OCI-LY3 (cell line): ENCODE measurements around the gene ERCC5.

ENCODE experiments used
- H2AFZ ChIP-seq: fragments of 200-600, 300-600 bp; shearing (Covaris generic); 2 replicates; pipeline ENCODE4 v1.6.0; 2014; ENCODE audit warnings: antibody characterized with exemption, low read depth, low read length
- H3K27ac ChIP-seq: fragments of 200-600, 300-600 bp; sonication (generic); 2 replicates; pipeline ENCODE4 v1.5.1; 2014; ENCODE audit warnings: mild to moderate bottlenecking, low read length, moderate library complexity, mixed read lengths
- H3K27me3 ChIP-seq: fragments of 200-600, 300-600 bp; sonication (generic); 2 replicates; pipeline ENCODE4 v1.6.1; 2014; ENCODE audit warnings: low read depth, low read length, mixed read lengths
- H3K36me3 ChIP-seq: fragments of 200-600, 300-600 bp; sonication (generic); replicated peaks from 2 replicates; pipeline ENCODE3; 2014; ENCODE audit warnings: low read depth, low read length, mixed read lengths
- H3K4me1 ChIP-seq: fragments of 300-600, 200-600 bp; sonication (generic); 2 replicates; pipeline ENCODE4 v1.6.1; 2014; ENCODE audit warnings: low read length, mixed read lengths
- H3K4me2 ChIP-seq: fragments of 200-600, 300-600 bp; sonication (generic); 2 replicates; pipeline ENCODE4 v1.6.1; 2014; ENCODE audit warnings: low read length, mixed read lengths
- H3K4me3 ChIP-seq: fragments of 300-600, 200-600 bp; sonication (generic); 2 replicates; pipeline ENCODE4 v1.5.1; 2014; ENCODE audit warnings: antibody characterized with exemption, mild to moderate bottlenecking, low read length, moderate library complexity
- H3K79me2 ChIP-seq: fragments of 300-600, 200-600 bp; shearing (Covaris generic); 2 replicates; pipeline ENCODE4 v1.6.1; 2014; ENCODE audit warnings: mild to moderate bottlenecking, low read length, mixed read lengths
- H3K9ac ChIP-seq: fragments of 300-600, 200-600 bp; shearing (Covaris generic); 2 replicates; pipeline ENCODE4 v1.6.0; 2014; ENCODE audit warnings: mild to moderate bottlenecking, low read length, moderate library complexity
- H3K9me3 ChIP-seq: fragments of 200-600, 300-600 bp; shearing (Covaris generic); 2 replicates; pipeline ENCODE4 v1.6.1; 2014; ENCODE audit warnings: low read length, mixed read lengths; ENCODE audit not compliant: insufficient read depth
- H4K20me1 ChIP-seq: fragments of 200-600, 300-600 bp; sonication (generic); 2 replicates; pipeline ENCODE4 v1.6.1; 2016; ENCODE audit warnings: low read length, mixed read lengths; ENCODE audit not compliant: insufficient read depth
- EZH2phosphoT487 ChIP-seq: fragments of 200-600 bp; shearing (Covaris generic); IDR thresholded peaks from 2 replicates; pipeline ENCODE4 v1.6.1; 2018; ENCODE audit warnings: antibody characterized with exemption, mixed run types, low read depth
- TF ChIP-seq, protein P1 (sequence below): fragments of 200-600, 300-600 bp; sonication (generic); IDR thresholded peaks from 2 replicates; pipeline ENCODE4 v1.5.1; 2014; ENCODE audit warnings: antibody characterized with exemption, low read length, low read depth

ERCC5 gene

DNA sequence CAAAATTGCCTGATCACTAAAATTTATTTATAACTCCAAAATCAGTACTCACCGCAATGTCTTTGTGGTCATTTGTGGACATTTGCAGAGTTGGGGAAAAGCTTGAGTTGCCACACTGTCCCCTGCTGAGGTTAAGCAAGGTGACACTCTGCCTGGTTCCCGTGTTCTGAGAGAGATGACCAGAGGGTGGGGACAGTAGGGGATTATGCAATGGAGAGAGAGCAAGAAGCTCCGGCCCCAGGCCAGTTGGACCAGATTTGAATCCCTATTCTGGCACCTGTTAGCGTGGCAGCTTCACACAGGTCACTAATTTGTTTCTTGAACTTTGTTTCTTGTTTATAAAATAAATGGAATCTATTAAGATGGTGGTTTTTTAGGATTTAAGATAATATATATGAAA lies 17.8 kb downstream of the ERCC5 start:
- peaks cover 81% of the 10 kb centered on the region for H3K36me3 ChIP-seq
- peaks cover 14% of the 10 kb centered on the region; the same call in 1 of the 2 replicates for H4K20me1 ChIP-seq
- H3K4me1 ChIP-seq, result no peaks in the 10 kb centered on the region
- H3K9me3 ChIP-seq, result no peaks in the 10 kb centered on the region
- H3K9ac ChIP-seq, result no peak overlapping the region
- H3K27me3 ChIP-seq, result no peaks in the 10 kb centered on the region
- no peaks in the 10 kb centered on the region for H3K79me2 ChIP-seq
- H3K27ac ChIP-seq, result no peak overlapping the region
- no peak overlapping the region for H3K4me2 ChIP-seq
- TF ChIP-seq EZH2phosphoT487, result no peak
- TF ChIP-seq, protein P1, sequence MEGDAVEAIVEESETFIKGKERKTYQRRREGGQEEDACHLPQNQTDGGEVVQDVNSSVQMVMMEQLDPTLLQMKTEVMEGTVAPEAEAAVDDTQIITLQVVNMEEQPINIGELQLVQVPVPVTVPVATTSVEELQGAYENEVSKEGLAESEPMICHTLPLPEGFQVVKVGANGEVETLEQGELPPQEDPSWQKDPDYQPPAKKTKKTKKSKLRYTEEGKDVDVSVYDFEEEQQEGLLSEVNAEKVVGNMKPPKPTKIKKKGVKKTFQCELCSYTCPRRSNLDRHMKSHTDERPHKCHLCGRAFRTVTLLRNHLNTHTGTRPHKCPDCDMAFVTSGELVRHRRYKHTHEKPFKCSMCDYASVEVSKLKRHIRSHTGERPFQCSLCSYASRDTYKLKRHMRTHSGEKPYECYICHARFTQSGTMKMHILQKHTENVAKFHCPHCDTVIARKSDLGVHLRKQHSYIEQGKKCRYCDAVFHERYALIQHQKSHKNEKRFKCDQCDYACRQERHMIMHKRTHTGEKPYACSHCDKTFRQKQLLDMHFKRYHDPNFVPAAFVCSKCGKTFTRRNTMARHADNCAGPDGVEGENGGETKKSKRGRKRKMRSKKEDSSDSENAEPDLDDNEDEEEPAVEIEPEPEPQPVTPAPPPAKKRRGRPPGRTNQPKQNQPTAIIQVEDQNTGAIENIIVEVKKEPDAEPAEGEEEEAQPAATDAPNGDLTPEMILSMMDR, result no peak
- no peak overlapping the region for H2AFZ ChIP-seq
- H3K4me3 ChIP-seq, result no peak overlapping the region

DNA sequence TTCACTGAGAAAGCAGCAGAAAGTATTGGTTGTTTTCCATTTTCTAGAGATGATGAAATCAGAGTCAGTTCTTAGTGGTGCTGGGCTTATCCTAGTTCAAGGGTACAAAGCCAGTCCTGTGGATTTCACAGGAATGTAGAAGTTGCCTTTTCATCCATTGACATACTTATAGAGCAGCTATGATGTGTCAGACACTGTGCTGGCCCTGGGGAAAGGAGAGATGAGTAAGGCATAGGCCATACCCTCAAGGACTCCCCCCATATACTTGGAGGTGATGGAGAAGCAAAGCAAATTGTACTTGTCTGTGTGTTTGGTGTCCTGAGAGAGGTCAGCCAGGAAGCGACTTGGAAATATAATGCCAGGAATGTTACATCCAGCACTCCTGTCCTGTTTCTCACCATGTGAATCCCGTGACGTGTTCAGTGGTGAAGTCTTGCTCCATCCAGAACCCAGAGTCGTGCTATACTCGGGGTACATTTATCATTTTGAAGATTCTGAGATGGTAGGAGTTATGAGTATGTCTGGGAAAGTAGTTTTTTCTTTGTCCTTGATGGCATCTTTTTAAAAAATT lies 22.6 kb downstream of the ERCC5 start:
- no peak overlapping the region for H3K27ac ChIP-seq
- no peaks in the 10 kb centered on the region for H3K27me3 ChIP-seq
- no peak overlapping the region for H3K4me2 ChIP-seq
- H3K36me3 ChIP-seq, result peaks cover 74% of the 10 kb centered on the region
- H2AFZ ChIP-seq, result no peak overlapping the region
- no peak for TF ChIP-seq EZH2phosphoT487
- TF ChIP-seq, protein P1, result no peak
- no peaks in the 10 kb centered on the region for H3K4me1 ChIP-seq
- H3K9ac ChIP-seq, result no peak overlapping the region
- peaks cover 22% of the 10 kb centered on the region; the same call in 1 of the 2 replicates for H4K20me1 ChIP-seq
- no peaks in the 10 kb centered on the region for H3K9me3 ChIP-seq
- peaks cover 6% of the 10 kb centered on the region for H3K79me2 ChIP-seq
- H3K4me3 ChIP-seq, result no peak overlapping the region

DNA sequence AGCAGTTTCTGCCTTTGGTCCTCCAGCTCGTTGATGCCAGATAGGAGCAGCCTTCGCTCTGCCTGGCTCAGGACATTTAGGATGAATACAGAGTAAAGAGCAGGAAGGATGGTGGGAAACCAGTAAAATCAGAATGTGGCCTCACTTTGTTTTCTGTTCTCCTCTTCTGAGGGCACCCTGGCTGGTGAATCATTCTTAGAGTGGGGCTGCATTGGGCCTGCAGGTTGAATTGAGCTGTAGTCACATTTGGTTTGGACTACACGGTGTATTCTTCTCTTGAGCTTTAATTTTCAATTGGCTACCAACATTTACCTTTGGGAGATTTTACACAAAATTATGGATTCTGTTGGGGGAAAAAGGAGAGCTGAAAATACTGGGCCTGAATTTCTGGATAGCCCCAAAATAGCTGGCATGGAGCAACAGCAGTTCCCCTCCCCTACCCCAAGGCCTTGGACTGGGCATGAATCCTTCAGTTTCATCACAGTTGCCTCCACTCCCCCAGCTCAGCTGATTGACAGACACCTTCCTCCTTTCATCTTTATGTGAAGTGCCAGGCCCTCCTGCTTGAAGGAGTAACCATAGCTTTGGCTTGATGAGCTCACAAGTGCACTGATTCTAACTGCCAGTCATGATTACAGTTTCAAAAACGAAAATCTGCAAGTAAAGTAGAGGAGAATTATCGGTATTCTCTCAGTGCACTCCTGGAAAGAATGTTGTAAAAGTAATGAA lies 24.3 kb downstream of the ERCC5 start:
- H3K27me3 ChIP-seq, result no peaks in the 10 kb centered on the region
- H3K4me2 ChIP-seq, result no peak overlapping the region
- no peaks in the 10 kb centered on the region for H3K4me1 ChIP-seq
- no peak overlapping the region for H3K9ac ChIP-seq
- peaks cover 76% of the 10 kb centered on the region for H3K36me3 ChIP-seq
- peaks cover 14% of the 10 kb centered on the region; the same call in 1 of the 2 replicates for H4K20me1 ChIP-seq
- H3K27ac ChIP-seq, result no peak overlapping the region; the same call in 1 of the 2 replicates
- TF ChIP-seq, protein P1, result no peak
- TF ChIP-seq EZH2phosphoT487, result no peak
- no peaks in the 10 kb centered on the region for H3K9me3 ChIP-seq
- H3K4me3 ChIP-seq, result no peak overlapping the region
- H3K79me2 ChIP-seq, result peaks cover 6% of the 10 kb centered on the region
- H2AFZ ChIP-seq, result no peak overlapping the region

DNA sequence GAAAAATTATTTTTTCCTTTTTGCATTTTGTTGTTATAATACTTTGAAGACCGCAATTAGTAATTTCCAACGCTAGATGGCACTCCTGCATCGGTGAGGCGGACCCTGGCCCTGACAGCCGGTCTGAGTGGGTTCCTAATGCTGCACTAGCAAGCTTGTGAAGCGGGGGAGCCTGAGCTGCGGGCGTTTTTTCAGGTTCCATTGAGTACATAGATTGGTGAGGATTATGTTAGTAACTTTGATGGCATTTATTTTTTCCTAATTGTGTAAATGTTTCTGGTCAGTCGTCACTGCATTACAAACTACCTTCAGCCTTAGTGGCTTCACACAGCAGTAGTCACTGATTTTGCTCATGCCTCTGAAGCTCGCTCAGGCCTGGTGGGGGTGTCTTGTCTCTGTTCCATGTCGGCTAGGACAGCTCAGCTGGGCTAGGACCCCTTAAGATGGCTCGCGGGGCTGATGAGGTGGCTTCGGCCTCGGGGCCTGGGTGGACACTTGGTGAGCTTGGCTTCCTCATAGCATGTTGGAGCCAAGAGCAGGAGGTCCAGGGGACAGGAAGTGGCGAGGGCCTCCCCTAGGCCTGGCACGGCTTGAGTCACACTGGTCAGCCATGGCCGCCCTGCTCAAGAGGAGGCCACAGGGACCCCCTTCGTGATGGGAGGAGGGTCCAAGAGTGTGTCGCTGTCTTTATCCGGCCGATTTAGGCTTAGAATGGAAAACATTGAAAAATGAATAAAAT lies 25.0 kb downstream of the ERCC5 start:
- Histone ChIP-seq H3K27ac (no peak overlapping the region), H3K4me1 (no peaks in the 10 kb centered on the region), H3K9ac (no peak overlapping the region), H3K4me3 (no peak overlapping the region), H3K27me3 (no peaks in the 10 kb centered on the region), H3K36me3 (peaks cover 77% of the 10 kb centered on the region), H3K79me2 (peaks cover 6% of the 10 kb centered on the region), H2AFZ (no peak overlapping the region), H3K4me2 (no peak overlapping the region), H3K9me3 (no peaks in the 10 kb centered on the region), H4K20me1 (peaks cover 8% of the 10 kb centered on the region; the same call in 1 of the 2 replicates)
- no peak for TF ChIP-seq EZH2phosphoT487
- TF ChIP-seq, protein P1, result peak; percentile 86
